ENCODE data around the gene EEF1AKMT4.

The EEF1AKMT4 gene

DNA sequence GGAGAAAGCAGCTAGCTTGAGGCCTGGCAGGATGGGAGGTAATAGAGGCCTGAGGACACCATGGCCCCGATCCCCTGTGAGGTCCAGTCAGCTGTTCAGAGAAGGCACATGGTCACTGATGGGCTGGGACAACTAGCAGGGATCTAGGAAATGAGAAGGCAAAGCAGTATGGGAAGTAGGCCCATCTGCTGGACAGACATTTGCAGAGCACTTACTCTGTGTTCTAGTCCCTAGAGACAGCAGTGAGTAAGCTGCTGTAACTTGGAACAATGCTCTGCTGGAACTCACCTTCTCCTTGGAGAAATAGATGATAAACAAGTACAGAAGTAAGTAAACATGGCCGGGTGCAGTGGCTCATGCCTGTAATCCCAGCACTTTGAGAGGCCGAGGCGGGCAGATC, 33.5 kb downstream of the EEF1AKMT4 start:
- no peaks in the 10 kb centered on the region for H3K4me1 ChIP-seq (ENCODE audit: control insufficient read depth in 1 of 2, insufficient read depth in 1 of 2, low read depth in 1 of 2, low read length in 1 of 2)
- H3K36me3 ChIP-seq, result no peaks in the 10 kb centered on the region
- H3K27me3 ChIP-seq, result peaks cover 61% of the 10 kb centered on the region
- H3K4me3 ChIP-seq (ENCODE audit: low read depth in 1 of 2, low read length in 1 of 2), result no peak overlapping the region
- H3K9me3 ChIP-seq, result no peaks in the 10 kb centered on the region
- TF ChIP-seq, protein P1, sequence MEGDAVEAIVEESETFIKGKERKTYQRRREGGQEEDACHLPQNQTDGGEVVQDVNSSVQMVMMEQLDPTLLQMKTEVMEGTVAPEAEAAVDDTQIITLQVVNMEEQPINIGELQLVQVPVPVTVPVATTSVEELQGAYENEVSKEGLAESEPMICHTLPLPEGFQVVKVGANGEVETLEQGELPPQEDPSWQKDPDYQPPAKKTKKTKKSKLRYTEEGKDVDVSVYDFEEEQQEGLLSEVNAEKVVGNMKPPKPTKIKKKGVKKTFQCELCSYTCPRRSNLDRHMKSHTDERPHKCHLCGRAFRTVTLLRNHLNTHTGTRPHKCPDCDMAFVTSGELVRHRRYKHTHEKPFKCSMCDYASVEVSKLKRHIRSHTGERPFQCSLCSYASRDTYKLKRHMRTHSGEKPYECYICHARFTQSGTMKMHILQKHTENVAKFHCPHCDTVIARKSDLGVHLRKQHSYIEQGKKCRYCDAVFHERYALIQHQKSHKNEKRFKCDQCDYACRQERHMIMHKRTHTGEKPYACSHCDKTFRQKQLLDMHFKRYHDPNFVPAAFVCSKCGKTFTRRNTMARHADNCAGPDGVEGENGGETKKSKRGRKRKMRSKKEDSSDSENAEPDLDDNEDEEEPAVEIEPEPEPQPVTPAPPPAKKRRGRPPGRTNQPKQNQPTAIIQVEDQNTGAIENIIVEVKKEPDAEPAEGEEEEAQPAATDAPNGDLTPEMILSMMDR (IDR thresholded peaks at IDR 0.05), result no peak
- H3K27ac ChIP-seq, result no peak overlapping the region

DNA sequence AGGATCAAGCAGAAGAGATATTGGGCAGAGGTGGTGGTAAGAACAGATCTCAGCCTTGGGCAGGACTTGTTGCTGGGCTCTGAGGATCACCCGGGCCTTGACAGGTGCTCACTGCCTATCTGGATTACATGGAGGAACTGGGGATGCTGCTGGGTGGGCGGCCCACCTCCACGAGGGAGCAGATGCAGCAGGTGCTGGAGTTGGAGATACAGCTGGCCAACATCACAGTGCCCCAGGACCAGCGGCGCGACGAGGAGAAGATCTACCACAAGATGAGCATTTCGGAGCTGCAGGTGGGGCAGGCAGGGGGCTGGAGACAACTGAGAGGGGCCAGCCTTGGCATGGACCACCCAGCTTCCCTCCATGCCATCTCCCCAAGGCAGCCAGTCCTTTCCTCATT, 34.2 kb downstream of the EEF1AKMT4 start:
- Histone ChIP-seq H3K27ac (no peak overlapping the region), H3K36me3 (no peaks in the 10 kb centered on the region), H3K4me1 (ENCODE audit: control insufficient read depth in 1 of 2, insufficient read depth in 1 of 2, low read depth in 1 of 2, low read length in 1 of 2) (no peaks in the 10 kb centered on the region), H3K9me3 (no peaks in the 10 kb centered on the region), H3K4me3 (ENCODE audit: low read depth in 1 of 2, low read length in 1 of 2) (no peak overlapping the region), H3K27me3 (peaks cover 60% of the 10 kb centered on the region)
- TF ChIP-seq, protein P1 (IDR thresholded peaks at IDR 0.05), result no peak

DNA sequence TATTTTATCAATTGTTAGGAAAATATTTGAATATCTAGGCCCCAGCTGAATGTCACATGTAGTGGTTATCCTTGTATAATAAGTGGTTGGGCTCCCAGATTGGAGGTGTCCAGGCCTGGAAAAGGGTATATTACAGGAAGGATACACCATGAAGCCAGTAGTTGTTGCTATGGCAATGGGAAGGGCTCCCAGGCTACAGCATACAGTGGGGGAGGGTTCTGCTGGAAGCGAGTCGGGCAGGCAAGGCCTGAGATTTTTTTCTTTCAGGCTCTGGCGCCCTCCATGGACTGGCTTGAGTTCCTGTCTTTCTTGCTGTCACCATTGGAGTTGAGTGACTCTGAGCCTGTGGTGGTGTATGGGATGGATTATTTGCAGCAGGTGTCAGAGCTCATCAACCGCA, 35.2 kb downstream of the EEF1AKMT4 start:
- H3K4me3 ChIP-seq (ENCODE audit: low read depth in 1 of 2, low read length in 1 of 2), result no peak overlapping the region
- H3K27me3 ChIP-seq, result peaks cover 60% of the 10 kb centered on the region
- H3K36me3 ChIP-seq, result no peaks in the 10 kb centered on the region
- H3K27ac ChIP-seq, result no peak overlapping the region
- H3K9me3 ChIP-seq, result no peaks in the 10 kb centered on the region
- TF ChIP-seq, protein P1 (IDR thresholded peaks at IDR 0.05), result no peak
- H3K4me1 ChIP-seq (ENCODE audit: control insufficient read depth in 1 of 2, insufficient read depth in 1 of 2, low read depth in 1 of 2, low read length in 1 of 2), result no peaks in the 10 kb centered on the region

DNA sequence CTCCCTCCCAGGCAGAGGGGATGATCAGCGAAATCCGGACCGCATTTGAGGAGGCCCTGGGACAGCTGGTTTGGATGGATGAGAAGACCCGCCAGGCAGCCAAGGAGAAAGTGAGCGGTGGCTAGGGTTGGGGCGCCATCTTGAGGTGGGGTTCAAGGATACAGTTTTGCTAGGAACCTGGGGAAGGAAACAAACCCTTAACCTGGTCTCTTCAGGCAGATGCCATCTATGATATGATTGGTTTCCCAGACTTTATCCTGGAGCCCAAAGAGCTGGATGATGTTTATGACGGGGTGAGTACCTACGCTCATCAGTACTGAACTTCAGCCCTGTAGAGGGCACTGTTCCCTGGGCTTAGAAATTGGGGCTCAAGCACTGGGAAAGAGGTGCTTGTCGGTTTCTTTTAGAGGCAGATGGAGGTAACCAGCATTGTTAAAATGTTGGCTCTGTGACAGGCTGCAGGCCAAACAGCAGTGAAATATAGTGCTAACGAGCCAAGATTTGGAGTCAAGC, 40.0 kb downstream of the EEF1AKMT4 start:
- Histone ChIP-seq H3K4me3 (ENCODE audit: low read depth in 1 of 2, low read length in 1 of 2) (no peak overlapping the region), H3K4me1 (ENCODE audit: control insufficient read depth in 1 of 2, insufficient read depth in 1 of 2, low read depth in 1 of 2, low read length in 1 of 2) (no peaks in the 10 kb centered on the region), H3K36me3 (no peaks in the 10 kb centered on the region), H3K27ac (no peak overlapping the region), H3K9me3 (no peaks in the 10 kb centered on the region), H3K27me3 (peaks cover 45% of the 10 kb centered on the region)
- TF ChIP-seq, protein P1 (IDR thresholded peaks at IDR 0.05), result no peak

DNA sequence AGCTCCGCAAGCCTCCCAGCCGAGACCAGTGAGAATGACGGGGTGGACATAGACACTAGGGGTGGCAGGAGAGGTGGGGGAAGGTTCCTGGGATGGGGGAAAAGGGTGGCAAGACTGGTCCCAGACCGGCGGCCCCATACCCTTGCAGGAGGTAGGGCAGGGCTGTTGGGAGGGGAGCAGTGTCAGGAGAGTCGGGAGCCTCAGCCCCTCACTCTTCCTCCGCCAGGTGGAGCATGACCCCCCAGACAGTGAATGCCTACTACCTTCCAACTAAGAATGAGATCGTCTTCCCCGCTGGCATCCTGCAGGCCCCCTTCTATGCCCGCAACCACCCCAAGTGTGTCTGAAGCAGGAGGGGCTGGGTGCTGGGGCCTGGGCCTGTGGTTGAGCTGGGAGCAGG, 40.9 kb downstream of the EEF1AKMT4 start:
- TF ChIP-seq, protein P1 (IDR thresholded peaks at IDR 0.05), result no peak

More for the DNA sequence above, 40.9 kb downstream of the EEF1AKMT4 start:
- Histone ChIP-seq H3K27me3 (peaks cover 45% of the 10 kb centered on the region), H3K4me1 (ENCODE audit: control insufficient read depth in 1 of 2, insufficient read depth in 1 of 2, low read depth in 1 of 2, low read length in 1 of 2) (no peaks in the 10 kb centered on the region), H3K4me3 (ENCODE audit: low read depth in 1 of 2, low read length in 1 of 2) (no peak overlapping the region), H3K36me3 (no peaks in the 10 kb centered on the region), H3K9me3 (no peaks in the 10 kb centered on the region), H3K27ac (no peak overlapping the region)

Measured in neutrophil (primary cell).